HL-60 (cell line): ENCODE results near the gene EPHB2.

Experiments used
- DNase-seq, 2 experiments: peaks; one replicate each; pipeline ENCODE4 v3.0.0-alpha.2; 2010 to 2020; ENCODE audit warnings: low read depth in 1 of 2, low spot score in 1 of 2
- H3K27ac ChIP-seq: fragments of 250-450 bp; sonication (Bioruptor Pico); replicated peaks from 2 replicates; pipeline ENCODE4 v1.5.1; 2020; ENCODE audit warnings: mild to moderate bottlenecking, moderate library complexity
- H3K27me3 ChIP-seq: fragments of 250-450 bp; sonication (Bioruptor Pico); 2 replicates; pipeline ENCODE4 v1.5.1; 2021; ENCODE audit warnings: mild to moderate bottlenecking, moderate library complexity; ENCODE audit not compliant: insufficient read depth, poor library complexity, severe bottlenecking
- H3K4me3 ChIP-seq: replicated peaks from 2 replicates; pipeline ENCODE4 v1.5.1; 2011; ENCODE audit warnings: mild to moderate bottlenecking, control low read depth, low read length; ENCODE audit not compliant: insufficient read depth
- GABPA ChIP-seq: IDR thresholded peaks from 2 replicates; pipeline ENCODE4 v1.6.1; 2012; ENCODE audit warnings: low read depth
- POLR2AphosphoS5 ChIP-seq: IDR thresholded peaks from 2 replicates; pipeline ENCODE4 v1.6.1; 2012; ENCODE audit warnings: low read depth
- SPI1 ChIP-seq: IDR thresholded peaks from 2 replicates; pipeline ENCODE4 v1.6.1; 2012; ENCODE audit warnings: low read depth, mild to moderate bottlenecking, borderline replicate concordance
- TF ChIP-seq, protein P1 (sequence below): IDR thresholded peaks from one replicate; pipeline ENCODE4 v1.5.1; 2011; ENCODE audit warnings: low read length, control low read depth, inconsistent platforms; ENCODE audit not compliant: insufficient read depth
- TF ChIP-seq, protein P2 (sequence below): IDR thresholded peaks from 2 replicates; pipeline ENCODE4 v1.6.1; 2012; ENCODE audit warnings: low read depth; ENCODE audit not compliant: insufficient replicate concordance

The EPHB2 gene

GRCh38 chr1:22670352-22670975 lies 40.2 kb upstream of the EPHB2 start:
- no peak overlapping the region for H3K4me3 ChIP-seq
- H3K27me3 ChIP-seq: no peaks in the 10 kb centered on the region
- TF ChIP-seq GABPA (no peak), SPI1 (no peak), POLR2AphosphoS5 (no peak)
- TF ChIP-seq, protein P1, sequence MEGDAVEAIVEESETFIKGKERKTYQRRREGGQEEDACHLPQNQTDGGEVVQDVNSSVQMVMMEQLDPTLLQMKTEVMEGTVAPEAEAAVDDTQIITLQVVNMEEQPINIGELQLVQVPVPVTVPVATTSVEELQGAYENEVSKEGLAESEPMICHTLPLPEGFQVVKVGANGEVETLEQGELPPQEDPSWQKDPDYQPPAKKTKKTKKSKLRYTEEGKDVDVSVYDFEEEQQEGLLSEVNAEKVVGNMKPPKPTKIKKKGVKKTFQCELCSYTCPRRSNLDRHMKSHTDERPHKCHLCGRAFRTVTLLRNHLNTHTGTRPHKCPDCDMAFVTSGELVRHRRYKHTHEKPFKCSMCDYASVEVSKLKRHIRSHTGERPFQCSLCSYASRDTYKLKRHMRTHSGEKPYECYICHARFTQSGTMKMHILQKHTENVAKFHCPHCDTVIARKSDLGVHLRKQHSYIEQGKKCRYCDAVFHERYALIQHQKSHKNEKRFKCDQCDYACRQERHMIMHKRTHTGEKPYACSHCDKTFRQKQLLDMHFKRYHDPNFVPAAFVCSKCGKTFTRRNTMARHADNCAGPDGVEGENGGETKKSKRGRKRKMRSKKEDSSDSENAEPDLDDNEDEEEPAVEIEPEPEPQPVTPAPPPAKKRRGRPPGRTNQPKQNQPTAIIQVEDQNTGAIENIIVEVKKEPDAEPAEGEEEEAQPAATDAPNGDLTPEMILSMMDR: no peak
- TF ChIP-seq, protein P2, sequence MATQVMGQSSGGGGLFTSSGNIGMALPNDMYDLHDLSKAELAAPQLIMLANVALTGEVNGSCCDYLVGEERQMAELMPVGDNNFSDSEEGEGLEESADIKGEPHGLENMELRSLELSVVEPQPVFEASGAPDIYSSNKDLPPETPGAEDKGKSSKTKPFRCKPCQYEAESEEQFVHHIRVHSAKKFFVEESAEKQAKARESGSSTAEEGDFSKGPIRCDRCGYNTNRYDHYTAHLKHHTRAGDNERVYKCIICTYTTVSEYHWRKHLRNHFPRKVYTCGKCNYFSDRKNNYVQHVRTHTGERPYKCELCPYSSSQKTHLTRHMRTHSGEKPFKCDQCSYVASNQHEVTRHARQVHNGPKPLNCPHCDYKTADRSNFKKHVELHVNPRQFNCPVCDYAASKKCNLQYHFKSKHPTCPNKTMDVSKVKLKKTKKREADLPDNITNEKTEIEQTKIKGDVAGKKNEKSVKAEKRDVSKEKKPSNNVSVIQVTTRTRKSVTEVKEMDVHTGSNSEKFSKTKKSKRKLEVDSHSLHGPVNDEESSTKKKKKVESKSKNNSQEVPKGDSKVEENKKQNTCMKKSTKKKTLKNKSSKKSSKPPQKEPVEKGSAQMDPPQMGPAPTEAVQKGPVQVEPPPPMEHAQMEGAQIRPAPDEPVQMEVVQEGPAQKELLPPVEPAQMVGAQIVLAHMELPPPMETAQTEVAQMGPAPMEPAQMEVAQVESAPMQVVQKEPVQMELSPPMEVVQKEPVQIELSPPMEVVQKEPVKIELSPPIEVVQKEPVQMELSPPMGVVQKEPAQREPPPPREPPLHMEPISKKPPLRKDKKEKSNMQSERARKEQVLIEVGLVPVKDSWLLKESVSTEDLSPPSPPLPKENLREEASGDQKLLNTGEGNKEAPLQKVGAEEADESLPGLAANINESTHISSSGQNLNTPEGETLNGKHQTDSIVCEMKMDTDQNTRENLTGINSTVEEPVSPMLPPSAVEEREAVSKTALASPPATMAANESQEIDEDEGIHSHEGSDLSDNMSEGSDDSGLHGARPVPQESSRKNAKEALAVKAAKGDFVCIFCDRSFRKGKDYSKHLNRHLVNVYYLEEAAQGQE: no peak
- H3K27ac ChIP-seq: no peak overlapping the region
- no peak for DNase-seq

DNA sequence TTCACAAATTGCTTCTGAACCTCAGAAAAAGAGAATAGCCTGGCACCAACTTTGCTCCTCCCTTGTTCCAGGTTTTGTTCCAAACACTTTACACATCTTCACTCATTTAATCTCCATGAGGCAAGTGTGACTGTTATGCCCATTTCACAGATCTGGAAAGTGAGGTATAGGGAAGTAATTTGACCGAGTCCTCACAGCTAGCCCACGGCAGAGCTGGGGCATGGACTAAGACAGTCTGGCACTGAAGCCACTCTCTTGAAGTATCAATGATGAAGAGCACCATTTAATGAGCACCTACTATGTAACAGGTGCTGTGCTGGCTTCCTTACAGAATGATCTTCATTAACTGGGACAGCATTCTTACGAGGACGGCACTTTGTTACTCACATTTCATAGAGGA lies 38.6 kb upstream of the EPHB2 start:
- TF ChIP-seq GABPA (no peak), SPI1 (no peak), POLR2AphosphoS5 (no peak)
- TF ChIP-seq, protein P1: no peak
- TF ChIP-seq, protein P2: no peak

DNA sequence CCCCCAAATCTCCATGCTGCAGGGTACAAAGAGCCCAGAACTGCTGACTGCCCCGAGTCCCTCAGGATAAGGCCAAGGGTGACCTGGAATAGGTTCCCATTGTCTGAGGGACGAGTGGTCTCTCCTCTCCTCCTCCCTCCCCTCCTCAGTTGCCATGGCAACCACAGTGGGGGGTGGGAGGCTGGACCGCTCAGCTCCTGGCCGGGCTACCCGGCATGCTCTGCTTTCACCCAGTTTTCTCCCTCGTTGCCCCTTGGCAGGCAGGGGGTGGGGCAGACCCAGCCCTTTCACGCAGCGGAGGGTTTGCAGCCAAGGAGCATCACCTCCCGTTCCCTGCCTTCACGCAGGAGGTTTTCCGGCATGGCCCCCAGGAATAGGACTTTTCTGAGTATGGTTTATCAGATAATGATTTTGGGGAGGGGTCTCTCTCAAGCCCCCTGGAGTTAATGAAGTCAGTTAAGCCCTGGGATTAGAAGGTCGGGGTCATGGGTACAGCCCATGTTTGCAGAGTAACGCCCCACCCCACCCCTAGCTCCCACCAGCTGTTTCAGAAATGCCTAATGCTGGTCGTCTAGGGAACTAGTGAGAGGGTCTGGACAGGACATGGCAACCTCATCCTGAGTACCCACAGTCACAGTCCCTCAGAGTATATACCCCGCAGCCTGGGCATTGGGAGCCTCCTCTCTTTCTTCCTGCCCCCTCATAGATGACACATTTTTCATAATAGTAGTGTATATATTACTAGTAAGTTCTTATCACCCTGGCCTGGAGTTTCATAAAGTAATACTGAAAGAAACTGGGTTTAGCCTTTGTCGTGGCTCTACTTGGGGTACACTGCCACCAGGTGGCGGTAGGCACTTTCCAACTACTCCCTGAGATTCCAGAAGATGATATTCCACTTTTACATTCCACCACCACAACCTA lies 36.9 kb upstream of the EPHB2 start:
- TF ChIP-seq, protein P1: peak; percentile 58
- TF ChIP-seq POLR2AphosphoS5 (no peak), GABPA (no peak)
- TF ChIP-seq, protein P2: no peak
- H3K4me3 ChIP-seq: no peak overlapping the region
- H3K27ac ChIP-seq: no peak overlapping the region

More for the DNA sequence above, 38.6 kb upstream of the EPHB2 start:
- Histone ChIP-seq H3K27ac (no peak overlapping the region), H3K27me3 (no peaks in the 10 kb centered on the region), H3K4me3 (no peak overlapping the region)
- DNase-seq: no peak

More for the DNA sequence above, 36.9 kb upstream of the EPHB2 start:
- H3K27me3 ChIP-seq: no peaks in the 10 kb centered on the region
- DNase-seq: peak in 1 of 2 experiments; percentile 15
